IPS-18c (cell line): ENCODE results near the gene EME2.
"Not testable (repeated sequence)": the region's sequence is repeated elsewhere in the genome, so short reads cannot be mapped to it uniquely, and the experiment has no call there.

Experiments used
- H3K4me3 ChIP-seq: 2 replicates; pipeline ENCODE4 v1.7.0; 2013; ENCODE audit warnings: low read depth, mild to moderate bottlenecking, low read length, moderate library complexity; ENCODE audit not compliant: insufficient read depth
- H3K9me3 ChIP-seq: one replicate; pipeline ENCODE4 v1.6.1; 2013; ENCODE audit warnings: mild to moderate bottlenecking, low read length, moderate library complexity; ENCODE audit not compliant: control insufficient read depth, insufficient read depth

Gene EME2, protein sequence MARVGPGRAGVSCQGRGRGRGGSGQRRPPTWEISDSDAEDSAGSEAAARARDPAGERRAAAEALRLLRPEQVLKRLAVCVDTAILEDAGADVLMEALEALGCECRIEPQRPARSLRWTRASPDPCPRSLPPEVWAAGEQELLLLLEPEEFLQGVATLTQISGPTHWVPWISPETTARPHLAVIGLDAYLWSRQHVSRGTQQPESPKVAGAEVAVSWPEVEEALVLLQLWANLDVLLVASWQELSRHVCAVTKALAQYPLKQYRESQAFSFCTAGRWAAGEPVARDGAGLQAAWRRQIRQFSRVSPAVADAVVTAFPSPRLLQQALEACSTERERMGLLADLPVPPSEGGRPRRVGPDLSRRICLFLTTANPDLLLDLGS

DNA sequence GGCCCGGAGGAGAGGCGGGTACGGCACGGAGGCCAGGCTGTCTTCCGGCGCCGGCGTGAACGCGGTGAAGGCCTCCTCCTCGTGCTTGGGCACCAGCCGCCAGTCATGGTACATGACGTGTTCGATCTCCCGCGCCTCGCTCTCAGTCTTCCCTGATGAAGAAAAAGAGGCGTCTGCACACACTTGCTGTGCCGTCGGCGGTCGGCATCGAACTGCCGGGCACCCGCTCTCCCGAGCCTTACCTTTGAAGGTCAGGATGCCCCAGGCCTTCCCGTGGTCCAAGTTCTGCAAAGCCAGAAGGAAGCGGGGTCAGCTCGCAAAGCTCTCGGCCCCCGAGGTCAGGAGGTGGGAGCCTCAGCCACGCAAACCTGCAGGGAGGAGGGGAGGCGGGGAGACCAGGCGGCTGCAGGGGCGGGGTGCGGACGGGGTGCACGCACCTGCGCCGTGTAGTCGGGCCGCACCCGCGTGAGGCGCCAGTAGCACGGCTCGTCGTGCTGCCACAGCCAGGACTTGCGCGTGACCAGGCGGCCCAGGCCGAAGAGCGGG lies at the start of gene EME2:
TSS of gene EME2 (plus strand) at position 449 of the 546 bp plus-strand sequence. CDS start 418 bp downstream, outside the sequence.
- no peaks in the 10 kb centered on the region for H3K9me3 ChIP-seq
- peak within 1 kb of the TSS; percentile 98 for H3K4me3 ChIP-seq

- Histone ChIP-seq H3K9me3 (peaks cover 2% of the 10 kb centered on the region), H3K4me3 (no peak overlapping the region)
Measured at GRCh38 chr16:1723450-1724147, 49.0 kb upstream of the EME2 start.

DNA sequence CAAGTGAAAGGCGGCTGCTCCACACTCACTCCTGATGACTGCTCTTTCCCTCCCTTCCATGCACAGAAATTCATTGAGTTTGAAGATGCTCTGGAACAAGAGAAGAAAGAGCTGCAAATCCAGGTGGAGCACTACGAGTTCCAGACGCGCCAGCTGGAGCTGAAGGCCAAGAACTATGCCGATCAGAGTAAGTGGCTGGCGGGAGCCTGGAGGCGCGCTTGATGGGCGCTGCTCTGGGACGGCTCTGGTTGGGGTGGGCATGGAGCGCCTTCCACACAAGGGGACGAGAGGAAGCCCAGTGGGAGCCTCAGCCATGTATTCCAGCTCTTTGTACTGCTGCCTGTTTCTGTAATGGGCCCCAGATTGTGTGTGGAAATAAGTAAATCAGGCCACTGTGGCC lies 48.1 kb upstream of the EME2 start:
- H3K9me3 ChIP-seq, result peaks cover 3% of the 10 kb centered on the region
- no peak overlapping the region for H3K4me3 ChIP-seq

DNA sequence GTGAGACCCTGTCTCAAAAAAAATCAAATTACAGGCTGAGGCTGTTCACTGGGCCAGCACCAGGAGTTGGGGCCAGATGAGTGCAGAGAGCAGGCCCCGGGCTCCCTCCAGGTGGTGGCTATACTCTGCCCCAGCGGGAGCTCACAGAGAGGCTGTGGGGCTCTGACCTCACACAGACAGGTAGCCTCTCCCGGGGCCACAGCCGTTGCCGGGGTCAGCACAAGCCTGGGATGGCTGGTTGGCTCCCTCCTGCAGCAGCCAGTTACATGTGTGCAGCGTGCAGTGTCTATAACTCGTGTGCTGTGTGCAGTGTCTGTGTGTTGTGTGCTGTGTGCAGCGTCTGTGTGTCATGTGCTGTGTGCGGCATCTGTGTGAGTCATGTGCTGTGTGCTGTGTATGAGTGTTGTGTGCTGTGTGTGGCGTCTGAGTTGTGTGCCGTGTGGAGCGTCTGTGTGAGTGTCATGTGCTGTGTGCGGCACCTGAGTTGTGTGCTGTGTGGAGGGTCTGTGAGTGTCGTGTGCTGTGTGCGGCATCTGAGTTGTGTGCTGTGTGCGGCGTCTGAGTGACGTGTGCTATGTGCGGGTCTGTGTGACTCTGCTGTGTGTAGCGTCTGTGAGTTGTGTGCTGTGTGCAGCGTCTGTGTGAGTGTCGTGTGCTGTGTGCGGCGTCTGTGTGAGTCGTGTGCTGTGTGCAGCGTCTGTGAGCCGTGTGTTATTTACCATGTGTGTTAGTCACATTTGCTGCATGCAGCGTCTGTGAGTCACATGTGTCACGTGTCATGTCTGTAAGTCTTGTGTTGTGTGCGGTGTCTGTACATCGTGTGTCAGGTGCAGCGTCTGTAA lies 45.7 kb upstream of the EME2 start:
- Histone ChIP-seq H3K4me3 (no peak overlapping the region), H3K9me3 (peaks cover 3% of the 10 kb centered on the region)

DNA sequence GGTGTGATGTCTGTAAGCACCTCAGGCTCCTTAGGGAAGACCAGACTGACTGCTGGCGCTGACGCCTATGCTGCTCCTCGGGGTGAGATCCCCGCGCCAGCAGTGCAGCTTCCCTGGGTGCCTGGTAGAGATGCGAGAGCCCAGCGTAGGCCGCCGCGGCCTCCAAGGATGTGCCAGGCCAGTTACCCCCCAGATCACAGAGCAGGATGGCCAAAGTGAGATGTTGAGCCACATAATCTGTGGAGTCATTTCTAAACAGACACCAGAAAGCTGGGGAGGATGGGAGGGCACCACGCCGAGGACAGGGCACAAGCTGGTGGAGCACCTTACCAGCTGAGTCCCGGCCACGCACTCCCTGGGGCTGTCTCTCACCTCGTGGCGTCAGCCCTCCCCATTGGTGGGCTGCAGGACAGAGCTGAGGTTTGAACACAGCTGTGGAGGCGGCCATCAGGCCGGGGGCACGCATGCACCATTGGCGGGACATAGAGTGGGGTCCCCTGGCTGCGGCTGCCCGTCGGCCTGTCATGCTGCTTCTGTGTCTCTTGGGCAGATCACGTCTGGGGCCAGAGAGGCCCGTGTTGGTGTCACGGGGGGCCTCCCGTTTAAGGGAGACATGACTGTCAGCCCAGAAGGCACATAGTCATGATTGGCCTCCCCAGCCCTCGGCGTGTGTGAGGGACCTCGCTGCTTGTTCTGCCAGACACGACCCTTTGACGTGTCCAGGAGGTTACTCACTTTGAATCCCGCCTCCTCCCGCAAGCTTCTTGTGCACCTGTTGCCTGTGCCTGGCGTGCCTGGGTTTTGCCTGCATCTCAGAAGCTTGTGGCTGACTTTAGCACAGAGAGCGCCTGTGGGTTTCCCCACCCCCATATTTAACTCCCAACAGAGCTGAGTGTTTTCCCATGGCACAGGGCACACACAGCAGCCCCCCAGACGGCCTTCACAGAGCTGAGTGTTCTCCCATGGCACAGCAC lies 44.7 kb upstream of the EME2 start:
- H3K9me3 ChIP-seq, result peaks cover 3% of the 10 kb centered on the region

DNA sequence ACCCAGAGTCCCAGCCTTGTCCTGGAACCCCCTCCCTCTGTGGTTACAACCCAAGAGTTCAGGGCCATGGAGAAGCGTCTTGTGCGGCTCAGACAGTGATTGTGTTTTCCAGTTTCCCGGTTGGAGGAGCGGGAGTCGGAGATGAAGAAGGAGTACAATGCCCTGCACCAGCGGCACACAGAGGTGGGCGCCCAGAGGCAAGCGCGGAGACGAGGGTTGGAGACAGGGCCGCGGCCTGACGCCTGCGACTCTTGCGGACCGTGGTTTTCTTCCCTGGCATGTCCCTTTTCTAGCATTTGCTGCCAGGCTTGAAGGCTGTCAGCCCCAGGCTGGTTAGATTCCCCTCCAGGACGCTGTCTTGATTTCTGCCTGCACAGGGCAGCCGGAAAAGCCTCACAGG lies 43.6 kb upstream of the EME2 start:
- peaks cover 3% of the 10 kb centered on the region for H3K9me3 ChIP-seq

More for the DNA sequence above, 44.7 kb upstream of the EME2 start:
- H3K4me3 ChIP-seq, result no peak overlapping the region

GRCh38 chr16:1729445-1729844 lies 43.2 kb upstream of the EME2 start:
- Histone ChIP-seq H3K4me3 (no peak overlapping the region), H3K9me3 (peaks cover 3% of the 10 kb centered on the region)

More for the DNA sequence above, 43.6 kb upstream of the EME2 start:
- no peak overlapping the region for H3K4me3 ChIP-seq

DNA sequence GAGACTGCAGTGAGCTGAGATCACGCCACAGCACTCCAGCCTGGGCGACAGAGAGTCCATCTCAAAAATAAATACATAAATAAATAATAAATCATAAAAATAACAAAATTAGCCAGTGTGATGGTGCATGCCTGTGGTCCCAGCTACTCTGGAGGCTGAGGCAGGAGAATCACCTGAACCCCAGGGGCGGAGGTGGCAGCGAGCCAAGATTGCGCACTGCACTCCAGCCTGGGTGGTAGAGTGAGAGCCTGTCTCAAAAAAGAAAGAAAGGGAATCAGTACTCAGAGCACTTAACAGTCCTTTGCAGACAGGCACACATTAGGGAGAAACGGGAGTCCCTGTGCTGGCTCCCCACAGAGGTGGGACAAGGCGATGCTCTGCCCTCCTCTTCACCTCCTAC lies 41.5 kb upstream of the EME2 start:
- Histone ChIP-seq H3K9me3 (peaks cover 5% of the 10 kb centered on the region), H3K4me3 (no peak overlapping the region)

DNA sequence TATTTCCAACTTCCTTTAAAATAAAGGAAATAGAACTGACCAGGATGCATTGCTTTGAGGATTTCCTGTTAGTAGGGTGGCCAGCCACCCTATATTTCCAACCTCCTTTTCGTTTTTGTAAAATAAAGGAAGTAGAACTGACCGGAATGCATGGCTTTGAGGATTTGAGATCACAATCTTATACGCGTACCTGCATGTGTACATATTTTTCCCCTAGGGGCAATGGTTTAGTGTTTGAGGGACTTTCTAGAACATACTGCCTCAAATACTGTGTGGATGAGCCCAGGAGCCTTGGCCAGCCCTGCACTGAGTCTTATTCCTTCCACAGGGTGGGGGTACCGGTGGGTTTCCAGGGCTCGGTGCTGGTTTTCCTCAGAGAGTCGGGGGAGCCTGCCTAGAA lies 41.0 kb upstream of the EME2 start:
- H3K4me3 ChIP-seq, result no peak overlapping the region
- peaks cover 10% of the 10 kb centered on the region for H3K9me3 ChIP-seq

- no peak overlapping the region for H3K4me3 ChIP-seq
Measured at GRCh38 chr16:1732071-1732470, 40.5 kb upstream of the EME2 start.

GRCh38 chr16:1732551-1732987 lies 40.0 kb upstream of the EME2 start:
- H3K4me3 ChIP-seq, result not testable (repeated sequence)
- peaks cover 19% of the 10 kb centered on the region for H3K9me3 ChIP-seq

More at GRCh38 chr16:1732071-1732470, 40.5 kb upstream of the EME2 start:
- peaks cover 14% of the 10 kb centered on the region for H3K9me3 ChIP-seq

GRCh38 chr16:1734123-1734522 lies 38.5 kb upstream of the EME2 start:
- H3K9me3 ChIP-seq, result peaks cover 27% of the 10 kb centered on the region
- H3K4me3 ChIP-seq, result no peak overlapping the region

DNA sequence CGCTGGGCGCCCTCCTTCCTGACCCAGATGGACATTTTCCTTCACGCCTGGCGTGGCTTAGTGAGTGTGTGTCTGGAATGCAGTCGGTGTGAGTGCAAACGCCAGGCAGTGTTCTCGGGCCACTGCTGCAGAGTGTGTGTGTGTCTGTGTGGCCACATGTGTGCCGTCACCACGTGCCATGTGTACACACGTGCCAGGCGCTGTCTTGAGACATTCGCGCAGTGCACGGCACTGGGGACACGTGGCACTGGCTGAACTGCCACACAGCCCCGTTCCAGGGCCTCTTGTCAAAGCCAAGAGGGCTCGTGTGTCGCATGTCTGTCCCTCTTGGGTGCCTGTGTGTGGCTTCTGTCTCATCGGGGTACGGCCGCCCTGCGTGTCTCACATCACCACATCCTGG lies 37.8 kb upstream of the EME2 start:
- peaks cover 25% of the 10 kb centered on the region for H3K9me3 ChIP-seq
- H3K4me3 ChIP-seq, result no peak overlapping the region

- Histone ChIP-seq H3K4me3 (no peak overlapping the region), H3K9me3 (peaks cover 22% of the 10 kb centered on the region)
Measured at GRCh38 chr16:1740234-1740633, 32.4 kb upstream of the EME2 start.

DNA sequence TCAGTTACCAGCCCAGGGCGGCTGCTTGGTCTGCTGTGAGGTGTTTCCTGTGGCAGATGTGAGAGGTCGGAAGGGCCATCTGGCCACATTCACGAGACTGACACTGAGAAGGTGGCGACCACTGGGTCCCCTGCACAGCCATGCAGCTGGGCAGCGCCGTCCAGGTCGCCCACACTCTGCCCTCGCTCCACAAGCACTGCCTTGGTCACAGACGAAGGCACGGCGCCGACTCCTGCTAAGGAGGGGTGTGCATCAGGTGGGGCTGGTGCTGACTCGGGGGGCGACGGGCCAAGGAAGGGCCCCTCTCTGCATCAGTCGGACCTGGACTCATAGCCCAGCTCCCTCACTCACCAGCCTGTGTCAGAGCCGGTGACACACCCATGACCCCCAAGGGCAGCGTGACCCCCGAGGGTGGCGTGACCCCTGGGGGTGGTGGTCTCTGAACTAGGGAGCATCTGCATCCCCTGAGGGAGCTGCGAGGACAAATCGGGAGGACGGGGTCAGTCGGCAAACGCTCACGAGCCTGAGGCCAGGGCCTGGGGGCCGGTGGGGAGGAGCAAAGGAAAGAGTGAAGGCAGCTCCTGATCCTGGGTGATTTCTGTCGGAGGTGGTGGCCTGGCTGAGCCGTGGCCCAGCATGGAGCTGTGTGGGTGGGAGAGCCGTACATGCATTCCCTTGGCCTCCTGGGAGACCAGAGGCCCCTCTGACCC lies 31.7 kb upstream of the EME2 start:
- Histone ChIP-seq H3K4me3 (no peak overlapping the region), H3K9me3 (peaks cover 22% of the 10 kb centered on the region)
